ENCODE measurements around the gene METRNL.
"Not testable (repeated sequence)": the region's sequence is repeated elsewhere in the genome, so short reads cannot be mapped to it uniquely, and the experiment has no call there.

Gene METRNL

GRCh38 chr17:83079352-83079747 is at the start of gene METRNL:
Gene METRNL, plus strand, starts transcription at chr17:83079609. Its CDS starts 207 bp downstream, at chr17:83079816.
- DNase-seq = no peak

GRCh38 chr17:83030432-83030831 is 49.0 kb upstream of the METRNL start:
- no peak for DNase-seq

GRCh38 chr17:83031321-83031945 is 48.0 kb upstream of the METRNL start:
- DNase-seq = no peak

DNA sequence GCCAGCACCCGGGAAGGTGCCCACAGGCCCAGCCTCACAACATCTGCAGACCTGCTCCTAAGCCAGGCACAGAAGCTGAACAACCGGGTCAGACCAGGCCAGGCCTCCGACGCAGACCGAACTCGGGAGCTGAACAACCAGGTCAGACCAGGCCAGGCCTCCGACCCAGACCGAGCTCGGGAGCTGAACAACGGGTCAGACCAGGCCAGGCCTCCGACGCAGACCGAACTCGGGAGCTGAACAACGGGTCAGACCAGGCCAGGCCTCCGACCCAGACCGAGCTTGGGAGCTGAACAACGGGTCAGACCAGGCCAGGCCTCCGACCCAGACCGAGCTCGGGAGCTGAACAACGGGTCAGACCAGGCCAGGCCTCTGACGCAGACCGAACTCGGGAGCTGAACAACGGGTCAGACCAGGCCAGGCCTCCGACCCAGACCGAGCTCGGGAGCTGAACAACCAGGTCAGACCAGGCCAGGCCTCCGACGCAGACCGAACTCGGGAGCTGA is 47.4 kb upstream of the METRNL start:
- not testable (repeated sequence) for DNase-seq

- no peak for DNase-seq
These were observed 46.6 kb upstream of the METRNL start for GRCh38 chr17:83032781-83033180.

GRCh38 chr17:83034525-83034924 is 44.9 kb upstream of the METRNL start:
- no peak for DNase-seq

DNA sequence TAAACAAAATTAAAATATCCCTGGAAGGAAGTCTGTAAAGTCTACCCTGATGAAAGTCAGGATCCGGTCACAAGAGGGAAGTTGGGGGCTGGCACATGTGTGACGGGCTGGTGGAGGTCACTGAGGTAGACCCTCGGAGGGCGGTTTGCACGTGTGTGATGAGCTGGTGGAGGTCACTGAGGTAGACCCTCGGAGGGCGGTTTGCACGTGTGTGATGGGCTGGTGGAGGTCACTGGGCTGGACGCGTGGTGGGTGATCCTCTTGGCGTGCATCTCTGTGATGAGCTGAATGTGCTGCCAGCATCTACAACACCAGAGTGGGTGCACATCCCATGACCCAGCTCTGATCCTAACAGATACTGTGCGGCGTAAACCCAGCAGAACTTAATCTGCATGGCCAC is 43.7 kb upstream of the METRNL start:
- DNase-seq = no peak

DNA sequence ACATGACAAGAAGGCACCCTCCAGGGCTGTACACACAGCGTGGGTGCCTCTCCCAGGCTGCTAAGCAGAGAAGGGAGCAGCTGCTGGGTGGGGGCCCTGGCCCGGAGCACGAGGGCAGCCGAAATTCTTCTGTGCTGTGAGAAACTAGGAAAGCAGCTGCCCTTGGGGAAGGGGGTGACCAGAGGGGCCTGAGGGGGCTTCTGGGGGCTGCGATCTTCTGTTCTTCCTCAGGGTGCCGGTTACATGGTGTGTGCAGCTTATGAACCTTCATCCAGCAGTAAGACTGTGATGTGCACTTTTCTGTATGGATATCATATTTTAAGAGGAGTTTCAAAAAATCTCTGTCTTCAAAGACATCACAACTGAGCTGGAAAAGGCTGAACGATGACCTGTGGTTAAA is 43.2 kb upstream of the METRNL start:
- no peak for DNase-seq

GRCh38 chr17:83036666-83037065 is 42.7 kb upstream of the METRNL start:
- DNase-seq = no peak

GRCh38 chr17:83037084-83037873 is 42.1 kb upstream of the METRNL start:
- DNase-seq = no peak

DNA sequence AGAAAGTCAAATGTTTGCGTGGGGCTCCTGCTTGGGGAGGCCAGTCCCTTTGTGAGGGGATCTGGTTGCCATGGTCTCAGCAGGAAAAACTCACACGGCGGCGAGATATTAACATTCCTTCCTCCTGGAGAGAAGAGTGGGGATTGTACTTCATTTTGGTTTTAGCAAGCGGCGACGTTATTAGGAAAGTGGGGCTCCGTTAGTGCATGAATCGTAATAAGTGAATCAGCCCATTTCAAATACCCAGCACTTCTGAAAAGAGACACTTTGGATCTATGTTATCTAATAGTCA is 41.6 kb upstream of the METRNL start:
- DNase-seq = no peak

GRCh38 chr17:83038983-83039382 is 40.4 kb upstream of the METRNL start:
- DNase-seq = not testable (repeated sequence)

DNA sequence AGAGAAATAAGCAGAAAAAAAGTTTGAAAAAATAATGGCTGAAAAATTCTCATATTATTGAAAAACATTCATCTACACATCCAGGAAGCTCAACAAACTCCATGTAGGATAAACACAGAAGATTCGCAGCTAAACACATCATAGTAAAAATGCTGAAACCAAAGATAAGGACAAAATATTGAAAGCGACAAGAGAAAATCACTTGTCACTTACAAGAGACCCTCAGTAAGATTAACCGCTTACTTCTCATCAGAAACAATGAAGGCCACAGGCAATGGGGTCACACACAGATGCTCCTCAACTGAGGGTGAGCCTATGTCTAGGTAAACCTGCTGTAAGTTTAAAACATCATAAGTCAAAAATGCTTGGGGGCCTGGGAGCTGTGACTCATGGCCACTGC is 38.1 kb upstream of the METRNL start:
- no peak for DNase-seq

DNA sequence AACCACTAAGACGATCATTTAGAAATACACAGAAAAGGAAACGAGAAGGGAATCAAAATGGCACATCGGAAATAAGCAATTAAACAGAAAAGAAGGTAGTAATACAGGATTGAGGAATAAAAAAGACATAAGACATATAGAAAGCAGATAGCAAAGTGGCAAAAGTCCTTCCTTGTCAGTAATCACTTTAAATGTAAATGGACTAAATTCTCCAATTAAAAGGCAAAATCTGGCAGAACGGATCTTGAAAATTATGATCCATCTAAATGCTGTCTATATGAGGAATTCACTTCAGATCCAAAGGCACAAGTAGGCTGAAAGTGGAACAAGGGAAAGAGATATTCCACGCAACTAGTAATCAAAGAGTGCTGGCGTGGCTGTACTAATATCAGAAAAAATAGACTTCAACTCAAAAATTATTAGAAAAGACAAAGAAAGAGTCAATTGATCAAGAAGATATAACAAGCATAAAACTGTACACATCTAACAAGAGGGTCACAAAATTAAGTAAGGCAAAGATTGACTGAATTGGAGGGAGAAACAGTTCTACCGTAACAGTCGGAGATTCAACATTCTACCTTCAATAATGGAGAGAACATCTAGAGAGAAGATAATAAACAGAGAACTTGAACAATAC is 36.8 kb upstream of the METRNL start:
- no peak for DNase-seq

- not testable (repeated sequence) for DNase-seq
These were observed 34.9 kb upstream of the METRNL start for GRCh38 chr17:83044479-83044878.

DNA sequence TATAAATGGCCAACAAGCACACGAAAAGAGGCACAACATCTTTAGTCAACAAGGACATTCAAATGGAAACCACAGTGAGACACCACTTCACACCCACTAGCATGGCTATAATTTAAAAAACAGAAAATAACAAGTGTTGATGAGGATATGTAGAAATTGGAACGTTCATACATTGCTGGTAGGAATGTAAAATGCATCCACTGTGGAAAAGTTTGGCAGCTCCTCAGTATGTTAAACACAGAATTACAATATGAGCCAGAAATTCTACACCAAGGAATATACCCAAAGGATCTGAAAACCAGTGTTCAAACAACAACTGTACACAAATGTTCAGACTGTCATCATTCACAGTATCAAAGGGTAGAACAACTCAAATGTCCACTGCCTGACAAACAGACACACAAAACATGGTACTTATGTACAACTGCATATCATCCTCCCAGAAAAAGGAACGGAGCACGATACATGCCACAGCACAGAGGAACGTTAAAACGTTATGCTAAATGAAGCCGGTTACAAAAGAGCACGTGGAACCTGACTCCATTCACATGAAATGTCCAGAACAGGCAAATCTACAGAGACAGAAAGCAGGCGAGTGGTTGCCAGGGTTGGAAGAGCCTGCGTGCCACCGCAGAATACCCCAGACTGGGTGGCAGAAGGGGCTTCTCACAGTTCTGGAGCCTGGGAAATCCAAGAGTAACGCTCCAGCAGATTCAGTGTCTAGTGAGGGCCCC is 32.8 kb upstream of the METRNL start:
- DNase-seq = no peak

GRCh38 chr17:83047182-83047478 is 32.3 kb upstream of the METRNL start:
- no peak for DNase-seq

- not testable (repeated sequence) for DNase-seq
These were observed 31.5 kb upstream of the METRNL start for GRCh38 chr17:83047818-83048475.

DNA sequence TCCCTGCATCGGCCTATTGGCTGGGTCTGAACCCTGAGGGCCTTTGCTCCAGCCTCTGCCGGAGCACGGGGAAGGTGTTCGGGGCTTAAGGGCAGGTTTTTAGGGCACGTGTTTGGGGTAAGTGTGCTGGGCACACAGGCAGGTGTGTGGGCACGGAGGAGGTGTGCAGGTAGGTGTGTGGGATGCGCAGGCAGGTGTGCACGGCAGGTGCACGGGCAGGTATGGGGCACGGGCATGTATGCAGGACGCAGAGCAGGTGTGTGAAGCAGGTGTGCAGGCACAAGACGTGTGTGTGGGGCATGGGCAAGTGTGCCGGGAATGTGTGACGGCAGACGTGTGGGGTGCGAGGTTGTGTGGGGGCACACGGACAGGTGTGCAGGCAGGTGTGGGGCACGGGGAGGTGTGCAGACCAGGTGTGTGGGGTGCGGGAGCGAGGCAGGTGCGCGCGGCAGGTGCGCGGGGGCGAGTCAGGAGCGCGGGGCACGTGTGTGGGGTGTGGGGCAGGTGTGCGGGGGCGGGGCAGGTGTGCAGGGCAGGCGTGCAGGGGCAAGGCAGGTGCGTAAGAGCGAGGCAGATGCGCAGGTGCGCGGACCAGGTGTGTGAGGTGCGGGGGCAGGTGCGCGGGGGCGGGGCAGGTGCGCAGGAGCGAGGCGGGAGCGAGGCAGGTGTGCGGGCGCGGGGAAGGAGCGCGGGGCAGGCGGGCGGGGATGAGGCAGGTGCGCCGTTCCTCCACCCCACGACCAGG is 28.6 kb upstream of the METRNL start:
- DNase-seq = no peak

- peak; percentile 89 for DNase-seq
These were observed 27.8 kb upstream of the METRNL start for GRCh38 chr17:83051396-83052240.

GRCh38 chr17:83052241-83052564 is 27.2 kb upstream of the METRNL start:
- DNase-seq = no peak
